A673 (cell line): ENCODE results near the gene ATXN10. TPM values are rescaled to one million over a fixed set of nuclear protein-coding genes. Genes with fewer than 3 reads are reported as not detected.

Experiments
- BruUV-seq: library from RNA; stranded (reverse); fragments of 400-500 nt; replicated peaks from 2 replicates; lab custom pipeline; 2021; lab: Mats Ljungman, UMichigan
- CTCF ChIA-PET: fragments of 300-600 bp; sonication (Branson Sonifier 250); formaldehyde crosslinking; loops from one replicate; lab custom pipeline; 2022; ENCODE audit warnings: antibody characterized with exemption; lab: Charles Lee
- POLR2A ChIA-PET: fragments of 300-600 bp; sonication (Branson Sonifier 250); formaldehyde crosslinking; loops from one replicate; lab custom pipeline; 2022; ENCODE audit warnings: antibody characterized with exemption; ENCODE audit not compliant: low non-redundant PET; lab: Charles Lee
- DNase-seq: peaks from one replicate; pipeline ENCODE4 v3.0.0-alpha.2; 2015; ENCODE audit warnings: low spot score
- H3K27ac ChIP-seq: fragments of 200-600 bp; sonication (generic); 2 replicates; pipeline ENCODE4 v1.5.1; 2016; ENCODE audit warnings: mixed run types, low read depth, mild to moderate bottlenecking, mixed read lengths, antibody characterized with exemption, low read length; ENCODE audit not compliant: poor library complexity, severe bottlenecking
- H3K27me3 ChIP-seq: fragments of 200-600 bp; sonication (generic); replicated peaks from 2 replicates; pipeline ENCODE4 v1.6.1; 2017; ENCODE audit warnings: mixed run types, low read depth, mild to moderate bottlenecking, mixed read lengths, antibody characterized with exemption, low read length; ENCODE audit not compliant: insufficient read depth, poor library complexity
- H3K36me3 ChIP-seq: fragments of 200-600 bp; sonication (generic); 2 replicates; pipeline ENCODE4 v1.6.1; 2016; ENCODE audit warnings: mixed run types, mild to moderate bottlenecking, mixed read lengths, antibody characterized with exemption, low read length; ENCODE audit not compliant: insufficient read depth, poor library complexity, severe bottlenecking
- H3K4me1 ChIP-seq: fragments of 200-600 bp; sonication (generic); 2 replicates; pipeline ENCODE4 v1.6.1; 2017; ENCODE audit warnings: mixed run types, mild to moderate bottlenecking, mixed read lengths, antibody characterized with exemption, low read length; ENCODE audit not compliant: insufficient read depth, poor library complexity, severe bottlenecking
- H3K4me3 ChIP-seq: fragments of 200-600 bp; sonication (generic); 2 replicates; pipeline ENCODE4 v1.5.1; 2016; ENCODE audit warnings: low read depth, mixed run types, mild to moderate bottlenecking, mixed read lengths, low read length; ENCODE audit not compliant: poor library complexity, severe bottlenecking
- H3K9me3 ChIP-seq: fragments of 200-600 bp; sonication (generic); 2 replicates; pipeline ENCODE4 v1.6.1; 2016; ENCODE audit warnings: mixed run types, low read depth, mild to moderate bottlenecking, mixed read lengths, antibody characterized with exemption, low read length; ENCODE audit not compliant: poor library complexity, severe bottlenecking
- EZH2 ChIP-seq: fragments of 200-600 bp; sonication (generic); IDR thresholded peaks from 2 replicates; pipeline ENCODE4 v1.6.1; 2017; ENCODE audit warnings: borderline replicate concordance, low read depth, mild to moderate bottlenecking, mixed read lengths, antibody characterized with exemption, low read length; ENCODE audit not compliant: poor library complexity, severe bottlenecking
- intact Hi-C: fragments of 100-400 bp; cut with micrococcal nuclease; formaldehyde crosslinking; loops from one replicate; pipeline ENCODE4 v1.10.0; 2022; ENCODE audit not compliant: unreplicated experiment
- total RNA-seq: library from RNA; stranded (reverse); gene quantifications from 2 replicates; pipeline ENCODE4 v1.2.3, GENCODE V29; 2021
- TF ChIP-seq, protein P1 (sequence below): fragments of 300-800, 200-600 bp; sonication (generic); conservative IDR thresholded peaks from 2 replicates; pipeline ENCODE4 v1.5.1; 2017; ENCODE audit warnings: low read depth, mild to moderate bottlenecking, antibody characterized with exemption, low read length, moderate library complexity, mixed read lengths

The ATXN10 gene
- total RNA-seq, 1 experiment from 2014 or later, result 294 TPM

- Histone ChIP-seq H3K36me3 (peaks cover 47% of the 10 kb centered on the region), H3K4me3 (no peak overlapping the region), H3K27me3 (no peaks in the 10 kb centered on the region), H3K4me1 (peaks cover 13% of the 10 kb centered on the region), H3K27ac (no peak overlapping the region), H3K9me3 (no peaks in the 10 kb centered on the region)
- no TSS peak for BruUV-seq
- ChIA-PET CTCF (no interaction called here), POLR2A (no interaction called here)
- no peak for DNase-seq
- intact Hi-C loops, result no loop called here
- TF ChIP-seq EZH2, result no peak
- TF ChIP-seq, protein P1, sequence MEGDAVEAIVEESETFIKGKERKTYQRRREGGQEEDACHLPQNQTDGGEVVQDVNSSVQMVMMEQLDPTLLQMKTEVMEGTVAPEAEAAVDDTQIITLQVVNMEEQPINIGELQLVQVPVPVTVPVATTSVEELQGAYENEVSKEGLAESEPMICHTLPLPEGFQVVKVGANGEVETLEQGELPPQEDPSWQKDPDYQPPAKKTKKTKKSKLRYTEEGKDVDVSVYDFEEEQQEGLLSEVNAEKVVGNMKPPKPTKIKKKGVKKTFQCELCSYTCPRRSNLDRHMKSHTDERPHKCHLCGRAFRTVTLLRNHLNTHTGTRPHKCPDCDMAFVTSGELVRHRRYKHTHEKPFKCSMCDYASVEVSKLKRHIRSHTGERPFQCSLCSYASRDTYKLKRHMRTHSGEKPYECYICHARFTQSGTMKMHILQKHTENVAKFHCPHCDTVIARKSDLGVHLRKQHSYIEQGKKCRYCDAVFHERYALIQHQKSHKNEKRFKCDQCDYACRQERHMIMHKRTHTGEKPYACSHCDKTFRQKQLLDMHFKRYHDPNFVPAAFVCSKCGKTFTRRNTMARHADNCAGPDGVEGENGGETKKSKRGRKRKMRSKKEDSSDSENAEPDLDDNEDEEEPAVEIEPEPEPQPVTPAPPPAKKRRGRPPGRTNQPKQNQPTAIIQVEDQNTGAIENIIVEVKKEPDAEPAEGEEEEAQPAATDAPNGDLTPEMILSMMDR, result no peak
Measured at GRCh38 chr22:45704648-45705047, 33.0 kb downstream of the ATXN10 start.

- DNase-seq, result no peak
- POLR2A ChIA-PET, result no interaction called here
- peaks cover 33% of the 10 kb centered on the region for H3K36me3 ChIP-seq
- no peaks in the 10 kb centered on the region for H3K27me3 ChIP-seq
- TF ChIP-seq EZH2, result no peak
- TF ChIP-seq, protein P1, result no peak
- no peaks in the 10 kb centered on the region for H3K9me3 ChIP-seq
- no peak overlapping the region for H3K27ac ChIP-seq
- intact Hi-C loops, result no loop called here
- H3K4me3 ChIP-seq, result no peak overlapping the region
- BruUV-seq, result no TSS peak
- peaks cover 13% of the 10 kb centered on the region for H3K4me1 ChIP-seq
- CTCF ChIA-PET, result no interaction called here
Measured at GRCh38 chr22:45707605-45708004, 36.0 kb downstream of the ATXN10 start.

DNA sequence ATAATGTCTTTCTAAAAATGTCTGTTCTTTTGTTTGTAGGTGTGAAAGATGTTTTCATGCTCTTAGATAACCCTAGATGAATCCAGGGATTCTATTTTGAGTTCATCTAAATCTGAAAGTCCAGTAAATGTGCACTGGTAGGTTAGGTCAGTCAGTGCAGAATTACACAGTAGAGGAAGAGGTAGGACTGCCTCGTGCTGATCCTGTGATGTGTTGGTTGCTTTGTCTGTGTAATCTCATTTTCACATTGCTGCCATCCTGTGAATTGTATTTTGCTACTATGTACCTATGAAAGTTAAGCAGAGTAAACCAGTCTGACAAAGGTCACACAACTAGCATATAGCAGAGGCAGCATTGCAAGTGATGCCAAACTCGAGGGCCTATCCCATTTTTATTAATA is 36.5 kb downstream of the ATXN10 start:
- no peak overlapping the region for H3K27ac ChIP-seq
- CTCF ChIA-PET, result no interaction called here
- no peaks in the 10 kb centered on the region for H3K9me3 ChIP-seq
- intact Hi-C loops, result no loop called here
- POLR2A ChIA-PET, result no interaction called here
- DNase-seq, result no peak
- H3K4me3 ChIP-seq, result no peak overlapping the region
- H3K27me3 ChIP-seq, result no peaks in the 10 kb centered on the region
- no TSS peak for BruUV-seq
- TF ChIP-seq EZH2, result no peak
- TF ChIP-seq, protein P1, result no peak
- H3K36me3 ChIP-seq, result peaks cover 28% of the 10 kb centered on the region
- H3K4me1 ChIP-seq, result peaks cover 13% of the 10 kb centered on the region
